GM21381 (cell line): ENCODE data around the gene PARD3B.

Experiments used
- ATAC-seq: cut with Tn5 transposase; IDR thresholded peaks from one replicate; pipeline ENCODE4 v1.9.1; 2021; ENCODE audit warnings: mild to moderate bottlenecking, moderate library complexity; ENCODE audit not compliant: unreplicated experiment

PARD3B gene

GRCh38 chr2:205511641-205512040 is 966.4 kb downstream of the PARD3B start:
- no peak for ATAC-seq

GRCh38 chr2:205520311-205520710 is 975.0 kb downstream of the PARD3B start:
- no peak for ATAC-seq

GRCh38 chr2:205524656-205525055 is 979.4 kb downstream of the PARD3B start:
- ATAC-seq, result no peak

- no peak for ATAC-seq
These were observed 982.5 kb downstream of the PARD3B start for GRCh38 chr2:205527801-205528200.

- ATAC-seq, result no peak
These were observed 985.8 kb downstream of the PARD3B start for GRCh38 chr2:205531072-205531471.

- no peak for ATAC-seq
These were observed 986.3 kb downstream of the PARD3B start for GRCh38 chr2:205531489-205532148.

- ATAC-seq, result no peak
These were observed 989.7 kb downstream of the PARD3B start for GRCh38 chr2:205535001-205535400.

- ATAC-seq, result no peak
These were observed 994.3 kb downstream of the PARD3B start for GRCh38 chr2:205539603-205540002.

- ATAC-seq, result no peak
These were observed 994.8 kb downstream of the PARD3B start for GRCh38 chr2:205540036-205540435.

- ATAC-seq, result no peak
These were observed 998.1 kb downstream of the PARD3B start for GRCh38 chr2:205543262-205543843.

GRCh38 chr2:205543937-205544702 is 998.8 kb downstream of the PARD3B start:
- ATAC-seq, result no peak

GRCh38 chr2:205545971-205546816 is 1000.9 kb downstream of the PARD3B start:
- ATAC-seq, result no peak

GRCh38 chr2:205555566-205556230 is 1010.4 kb downstream of the PARD3B start:
- ATAC-seq, result no peak

GRCh38 chr2:205556357-205556756 is 1011.1 kb downstream of the PARD3B start:
- no peak for ATAC-seq

- ATAC-seq, result no peak
These were observed 1011.7 kb downstream of the PARD3B start for GRCh38 chr2:205556841-205557539.

GRCh38 chr2:205557873-205558272 is 1012.6 kb downstream of the PARD3B start:
- no peak for ATAC-seq

GRCh38 chr2:205561441-205561840 is 1016.2 kb downstream of the PARD3B start:
- no peak for ATAC-seq

- ATAC-seq, result no peak
These were observed 1018.4 kb downstream of the PARD3B start for GRCh38 chr2:205563646-205564045.

- no peak for ATAC-seq
These were observed 1019.3 kb downstream of the PARD3B start for GRCh38 chr2:205564346-205565141.
